GM18909 (cell line): ENCODE data around the gene RYR3.

ENCODE experiments used
- ATAC-seq: cut with Tn5 transposase; IDR thresholded peaks from one replicate; pipeline ENCODE4 v1.9.1; 2021; ENCODE audit warnings: mild to moderate bottlenecking; ENCODE audit not compliant: unreplicated experiment, poor library complexity

Gene RYR3

GRCh38 chr15:33735143-33735542 lies 424.4 kb downstream of the RYR3 start:
- no peak for ATAC-seq

- ATAC-seq, result no peak
These were observed 425.0 kb downstream of the RYR3 start for GRCh38 chr15:33735637-33736247.

GRCh38 chr15:33737687-33738601 lies 427.2 kb downstream of the RYR3 start:
- no peak for ATAC-seq

DNA sequence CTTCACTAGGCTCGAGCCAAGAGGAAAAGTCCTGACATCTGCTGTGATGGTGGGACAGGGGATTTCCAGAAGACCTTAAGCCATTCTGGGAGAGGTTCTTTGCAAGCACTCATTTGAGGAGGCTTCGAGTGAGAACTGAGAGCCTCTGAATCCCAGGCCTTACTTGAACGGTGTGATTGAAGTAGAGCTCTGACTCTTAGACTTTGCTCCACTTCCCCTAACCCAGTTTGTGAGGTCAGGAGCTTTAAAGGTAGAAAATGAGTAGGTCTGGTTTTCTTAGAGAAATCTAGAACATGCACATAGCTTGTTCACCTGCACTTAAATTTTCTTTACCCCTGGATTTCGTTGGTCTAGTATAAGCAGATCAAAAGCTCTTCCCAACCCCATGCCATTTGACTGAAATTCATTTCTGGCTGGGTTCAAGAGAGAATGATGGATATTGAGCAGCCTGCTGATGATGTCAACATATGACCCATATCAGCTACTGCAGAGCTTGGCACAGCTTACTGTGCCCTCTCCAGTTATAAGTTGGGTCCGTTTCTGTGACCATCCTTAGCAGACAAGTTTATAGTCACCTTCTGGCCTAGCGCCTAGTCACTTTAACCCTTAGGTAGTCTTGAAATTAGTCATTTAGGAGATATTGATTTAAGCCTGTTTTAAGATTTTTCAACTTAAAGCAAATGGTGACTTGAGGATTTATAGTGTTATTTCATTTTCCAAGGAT lies 428.3 kb downstream of the RYR3 start:
- ATAC-seq, result no peak

DNA sequence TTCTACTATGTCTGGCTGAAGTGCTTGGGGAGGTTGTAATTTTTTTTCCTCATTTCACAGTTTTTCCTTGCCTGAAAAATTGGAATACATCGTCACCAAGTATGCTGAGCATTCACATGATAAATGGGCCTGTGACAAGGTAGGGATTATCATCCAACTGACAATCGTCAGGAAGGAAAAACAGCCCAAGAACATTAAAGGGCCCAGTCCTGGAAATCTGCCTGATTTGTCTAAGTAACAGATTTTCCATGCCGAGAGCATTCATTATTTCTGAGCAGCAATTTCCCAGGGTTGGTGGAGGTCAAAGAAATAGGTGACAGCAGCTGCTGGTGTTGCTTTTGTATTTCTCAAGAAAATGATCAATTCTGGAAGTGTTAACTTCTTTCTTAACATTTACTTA lies 431.5 kb downstream of the RYR3 start:
- ATAC-seq, result no peak

- ATAC-seq, result no peak
These were observed 432.0 kb downstream of the RYR3 start for GRCh38 chr15:33742800-33743199.

DNA sequence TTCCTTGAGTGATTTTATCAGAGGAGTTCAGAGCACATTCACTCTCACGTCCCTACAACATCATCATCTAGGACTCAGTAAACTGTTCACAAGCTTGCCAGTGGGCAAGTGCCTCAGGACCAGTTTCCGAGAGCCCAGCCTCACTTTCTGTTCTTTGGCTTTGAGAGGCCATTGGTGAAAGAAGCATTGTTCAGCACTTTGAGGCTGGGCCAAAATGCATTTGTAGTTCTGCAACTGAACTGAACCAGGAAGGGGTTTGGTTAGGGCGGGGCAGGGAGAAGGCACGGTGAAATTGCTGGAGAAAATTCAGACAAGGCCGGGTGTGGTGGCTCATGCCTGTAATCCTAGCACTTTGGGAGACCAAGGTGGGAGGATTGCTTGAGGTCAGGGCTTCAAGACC lies 435.4 kb downstream of the RYR3 start:
- no peak for ATAC-seq

DNA sequence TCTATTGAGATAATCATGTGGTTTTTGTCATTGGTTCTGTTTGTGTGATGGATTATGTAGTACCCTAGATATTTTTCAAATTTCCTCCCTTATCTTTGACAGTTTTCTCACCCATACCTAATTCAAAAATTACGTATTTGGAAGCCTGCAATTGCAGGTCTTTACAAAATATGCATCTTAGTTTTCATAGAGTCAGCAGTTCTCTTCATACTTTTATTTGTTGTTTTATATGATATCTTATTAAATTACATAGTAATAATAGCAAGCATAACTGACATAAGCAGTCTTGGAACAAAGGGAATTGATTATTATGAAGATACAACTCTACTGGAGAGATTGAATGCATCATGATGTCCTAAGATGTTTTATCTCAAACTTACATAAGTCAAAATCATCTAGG lies 442.2 kb downstream of the RYR3 start:
- no peak for ATAC-seq

DNA sequence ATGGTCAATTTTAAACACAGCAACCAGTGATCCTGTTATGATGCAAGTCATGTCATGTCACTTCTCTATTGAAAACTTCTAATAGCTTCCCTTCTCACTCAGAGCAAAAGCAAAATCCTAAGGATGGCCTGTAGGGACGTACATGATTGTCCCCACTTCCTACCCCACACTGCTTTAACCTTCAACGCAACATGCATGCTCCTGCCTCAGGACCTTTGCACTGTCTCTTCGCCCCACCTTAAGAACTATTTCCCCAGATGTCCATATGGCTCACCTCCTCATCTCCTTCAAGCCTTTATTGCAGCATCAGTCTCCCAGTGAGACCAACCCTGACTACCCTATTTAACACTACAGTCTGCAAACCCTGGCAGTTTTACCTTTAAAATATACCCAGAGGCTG lies 443.5 kb downstream of the RYR3 start:
- ATAC-seq, result no peak

DNA sequence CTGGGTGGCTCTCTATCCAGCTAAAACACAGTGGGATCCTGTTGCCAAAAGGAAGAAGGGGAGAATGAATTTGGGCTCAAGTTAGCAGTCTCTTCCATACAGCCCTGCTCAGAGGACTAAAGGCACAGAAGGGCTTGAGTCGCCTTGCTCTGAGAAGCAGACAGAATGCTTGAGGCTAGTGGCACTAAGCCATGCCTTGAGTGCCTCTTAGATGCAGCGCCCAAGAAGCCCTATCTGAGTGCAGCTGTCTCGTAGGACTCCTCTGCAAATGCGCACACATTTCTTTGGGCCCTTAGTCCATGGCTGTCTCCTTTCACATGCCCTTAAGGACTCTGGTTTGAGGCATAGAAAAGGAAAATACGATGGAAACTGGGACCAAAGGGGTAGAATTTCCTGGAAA lies 446.2 kb downstream of the RYR3 start:
- no peak for ATAC-seq

DNA sequence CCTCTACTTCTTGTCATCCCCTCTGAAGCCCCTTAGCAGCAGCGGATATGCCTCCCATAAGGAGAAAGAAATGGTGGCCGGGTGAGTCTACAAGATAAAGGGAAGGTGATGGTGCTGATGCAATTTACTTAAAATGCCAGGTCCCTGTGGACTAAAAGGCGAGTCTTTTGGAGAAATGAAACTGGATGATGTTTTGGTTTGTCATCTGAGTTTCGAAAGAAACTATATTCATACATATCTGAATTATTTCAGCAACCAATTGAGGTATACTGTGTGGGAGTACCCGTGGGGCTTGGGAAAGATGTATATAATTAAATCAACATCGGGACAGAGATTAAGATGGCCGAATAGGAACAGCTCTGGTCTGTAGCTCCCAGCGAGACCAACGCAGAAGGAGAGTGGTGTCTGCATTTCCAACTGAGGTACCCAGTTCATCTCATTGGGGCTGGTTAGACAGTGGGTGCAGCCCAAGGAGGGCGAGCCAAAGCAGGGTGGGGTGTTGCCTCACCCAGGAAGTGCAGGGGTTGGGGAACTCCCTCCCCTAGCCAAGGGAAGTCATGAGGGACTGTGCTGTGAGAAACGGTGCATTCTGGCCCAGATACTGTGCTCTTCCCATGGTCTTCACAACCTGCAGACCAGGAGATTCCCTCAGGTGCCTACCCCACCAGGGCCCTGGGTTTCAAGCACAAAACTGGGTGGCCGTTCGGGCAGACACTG lies 446.9 kb downstream of the RYR3 start:
- ATAC-seq, result no peak

DNA sequence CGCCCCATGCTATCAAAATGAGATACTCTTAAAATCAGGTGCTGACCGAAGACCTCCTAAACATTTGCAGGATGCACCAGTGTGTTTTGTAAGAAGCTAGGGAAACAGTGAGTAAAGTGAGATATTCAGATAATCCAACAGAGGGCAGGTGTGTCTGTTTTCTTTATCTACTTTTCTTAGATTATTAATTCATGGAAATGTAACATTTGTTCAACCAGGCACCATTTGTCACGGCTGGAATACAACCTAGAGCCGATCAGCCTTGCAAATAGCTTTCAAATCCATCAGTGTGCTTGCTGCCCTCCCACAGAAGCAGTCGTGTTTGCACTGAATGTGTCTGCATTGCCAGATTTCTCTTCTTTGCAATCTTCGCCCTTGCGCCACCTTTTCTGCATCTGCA lies 455.6 kb downstream of the RYR3 start:
- ATAC-seq, result no peak

DNA sequence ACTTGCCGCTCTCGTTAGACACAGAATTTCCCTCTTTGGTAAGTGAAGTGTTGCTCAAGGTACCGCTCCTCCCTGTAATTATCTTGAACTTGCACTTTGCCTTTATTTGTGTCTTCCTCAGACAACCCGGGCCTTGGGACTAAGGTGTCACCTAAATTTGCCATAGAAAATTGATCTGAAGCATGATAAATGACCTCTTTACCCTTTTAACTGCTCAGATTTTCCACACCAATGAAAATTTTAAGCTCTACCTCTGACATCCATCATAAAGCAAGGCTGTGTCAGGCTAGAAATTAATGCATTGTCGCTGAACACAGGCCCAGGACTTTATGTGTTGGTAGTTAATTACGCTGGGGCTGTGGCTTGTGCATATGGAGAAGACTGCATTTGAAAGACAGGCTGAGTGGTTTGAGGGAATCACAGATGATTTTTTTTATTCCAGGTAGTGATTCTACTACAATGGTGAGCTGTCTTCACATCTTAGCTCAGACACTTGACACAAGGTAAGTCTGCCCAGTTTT lies 458.0 kb downstream of the RYR3 start:
- no peak for ATAC-seq

DNA sequence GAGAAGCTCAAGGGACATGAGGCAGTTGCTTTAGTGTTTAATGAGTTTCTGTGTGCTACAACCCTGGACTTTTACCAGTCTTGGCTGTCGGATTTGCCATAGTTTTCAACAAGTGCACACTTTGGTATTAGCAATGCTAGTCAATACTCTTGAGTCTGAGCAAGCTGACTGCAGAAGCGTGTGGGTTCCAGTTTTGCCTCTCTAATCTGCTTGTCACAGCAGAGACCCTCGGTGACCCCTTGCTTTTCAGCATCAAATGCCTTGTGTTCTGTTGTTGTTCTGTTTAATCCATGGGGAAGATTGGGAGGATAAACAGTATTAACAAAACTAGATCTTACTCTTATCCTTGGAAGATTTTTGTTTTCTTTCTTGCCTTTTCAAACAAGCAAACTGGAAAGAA lies 463.2 kb downstream of the RYR3 start:
- no peak for ATAC-seq

GRCh38 chr15:33778852-33779251 lies 468.1 kb downstream of the RYR3 start:
- no peak for ATAC-seq

DNA sequence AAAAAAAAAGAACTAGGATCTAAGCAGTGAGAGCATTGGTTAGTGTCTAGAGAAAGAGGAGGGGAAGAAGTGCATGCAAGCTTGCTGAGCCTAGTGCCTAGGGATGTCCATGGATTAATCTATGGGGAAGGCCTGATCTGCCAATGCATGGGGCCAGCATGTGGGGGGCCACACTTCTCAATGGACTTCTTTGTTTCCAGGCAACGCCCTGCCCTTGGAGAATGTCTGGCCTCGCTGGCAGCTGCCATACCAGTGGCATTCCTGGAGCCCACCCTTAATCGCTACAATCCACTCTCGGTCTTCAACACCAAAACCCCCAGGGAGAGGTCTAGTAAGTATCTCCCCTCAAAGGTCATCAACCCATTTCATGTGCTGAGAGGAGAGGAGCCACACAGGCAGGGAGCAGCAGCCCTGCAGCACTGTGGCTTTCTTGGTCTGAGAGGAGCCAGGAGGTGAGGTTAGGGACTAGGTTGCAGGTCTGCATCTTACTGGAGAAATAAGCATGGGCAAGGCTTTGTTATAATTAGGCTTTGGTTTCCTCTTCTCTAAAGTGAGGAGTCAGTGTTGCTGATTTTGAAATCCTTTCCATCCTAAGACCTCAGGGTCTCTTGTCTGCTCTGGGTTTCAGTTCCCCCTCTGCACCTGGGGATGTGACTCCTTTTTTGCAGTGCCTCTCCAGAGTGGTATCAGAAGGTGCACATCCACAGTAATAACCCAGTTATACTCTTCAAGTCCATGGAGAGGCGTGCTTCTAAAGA lies 469.4 kb downstream of the RYR3 start:
- ATAC-seq, result no peak

- no peak for ATAC-seq
These were observed 472.2 kb downstream of the RYR3 start for GRCh38 chr15:33782966-33783365.

GRCh38 chr15:33785366-33785765 lies 474.6 kb downstream of the RYR3 start:
- ATAC-seq, result no peak

DNA sequence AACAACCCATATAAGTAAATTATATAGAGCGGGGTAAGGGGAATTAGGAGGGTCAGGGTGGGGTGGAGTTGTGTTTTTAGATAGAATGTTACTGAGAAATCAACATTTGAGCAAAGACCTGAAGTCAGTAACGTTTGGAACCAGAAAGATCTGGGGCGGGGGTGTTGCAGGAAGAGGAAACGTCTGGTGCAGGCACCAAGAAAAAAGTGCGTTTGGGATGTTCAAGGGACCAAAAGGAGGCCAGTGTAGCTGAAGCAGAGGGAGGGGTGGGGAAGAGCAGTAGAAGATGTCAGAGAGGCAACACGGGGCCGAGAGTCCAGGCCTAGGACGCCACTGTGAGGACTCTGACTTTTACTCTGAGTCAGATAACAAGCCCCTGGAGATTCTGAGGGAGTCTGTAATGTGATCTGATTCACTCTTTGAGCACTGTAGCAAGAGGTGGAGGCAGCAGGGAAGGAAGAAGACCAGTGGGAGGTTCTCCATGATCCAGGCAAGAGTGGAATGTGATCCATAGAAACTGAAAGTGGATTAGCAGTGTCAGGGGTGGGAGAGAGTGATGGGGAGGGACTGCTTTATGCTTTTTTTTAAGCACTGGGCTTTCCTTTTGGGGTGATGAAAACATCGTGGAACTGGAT lies 478.3 kb downstream of the RYR3 start:
- no peak for ATAC-seq
